GM12892 (cell line): ENCODE results near the gene FGF1.

Experiments
- POLR2A ChIP-seq: IDR thresholded peaks from 2 replicates; pipeline ENCODE4 v1.6.1; 2011; ENCODE audit warnings: low read depth, low read length, control low read depth
- POLR2AphosphoS5 ChIP-seq: IDR thresholded peaks from 2 replicates; pipeline ENCODE4 v1.6.1; 2011; ENCODE audit warnings: low read depth, low read length, control low read depth
- TAF1 ChIP-seq: IDR thresholded peaks from 2 replicates; pipeline ENCODE4 v1.6.1; 2011; ENCODE audit warnings: low read depth, mild to moderate bottlenecking, control low read depth, low read length, borderline replicate concordance

- TF ChIP-seq POLR2AphosphoS5, result no peak
- no peak for TF ChIP-seq POLR2A
- no peak for TF ChIP-seq TAF1
These were observed 14.1 kb downstream of the FGF1 start for GRCh38 chr5:142671801-142672200.
